Natural killer cell (primary cell): Measurements from ENCODE around the gene BCAP29. TPM values are rescaled to one million over a fixed set of nuclear protein-coding genes. Genes with fewer than 3 reads are reported as not detected.

Experiments
- ATAC-seq, 3 donors: fragments of 150-1000 bp in 2 of 3; fragments of 200-7000 bp in 1 of 3; cut with Tn5 transposase; 1 replicate in 1 of 3; 2 replicates in 2 of 3; pipeline ENCODE4 v1.10.0; 2021; ENCODE audit warnings: mild to moderate bottlenecking in 2 of 3, moderate library complexity in 2 of 3
- DNase-seq, 2 donors: peaks; one replicate each; pipeline versions ENCODE4 v3.0.0 to v3.0.0-alpha.2; 2013 to 2021; ENCODE audit warnings: mixed read lengths in 1 of 2
- H3K27ac ChIP-seq: one replicate; pipeline ENCODE4 v1.5.1; 2013; ENCODE audit warnings: mild to moderate bottlenecking, low read length
- H3K27me3 ChIP-seq: one replicate; pipeline ENCODE4 v1.6.1; 2013; ENCODE audit warnings: low read length; ENCODE audit not compliant: control insufficient read depth, insufficient read depth
- H3K36me3 ChIP-seq: one replicate; pipeline ENCODE4 v1.6.1; 2013; ENCODE audit warnings: low read length; ENCODE audit not compliant: control insufficient read depth, insufficient read depth
- H3K4me1 ChIP-seq: one replicate; pipeline ENCODE4 v1.6.1; 2013; ENCODE audit warnings: low read length; ENCODE audit not compliant: control insufficient read depth, insufficient read depth
- H3K4me3 ChIP-seq: one replicate; pipeline ENCODE4 v1.5.1; 2013; ENCODE audit warnings: low read length
- H3K9me3 ChIP-seq: one replicate; pipeline ENCODE4 v1.6.1; 2013; ENCODE audit warnings: low read length; ENCODE audit not compliant: control insufficient read depth, insufficient read depth
- H3K27ac Mint-ChIP-seq, 2 donors: one replicate each; pipeline ENCODE4 v1.8.0; 2022; ENCODE audit warnings: mild to moderate bottlenecking in 2 of 2, mixed read lengths in 2 of 2, moderate library complexity in 1 of 2
- H3K27me3 Mint-ChIP-seq, 2 donors: one replicate each; pipeline ENCODE4 v1.8.0; 2022; ENCODE audit warnings: low read depth in 2 of 2, mixed read lengths in 2 of 2
- H3K36me3 Mint-ChIP-seq: one replicate; pipeline ENCODE4 v1.8.0; 2022; ENCODE audit warnings: mixed read lengths
- H3K4me1 Mint-ChIP-seq, 2 donors: one replicate each; pipeline ENCODE4 v1.8.0; 2022; ENCODE audit warnings: mixed read lengths in 2 of 2
- H3K4me3 Mint-ChIP-seq: one replicate; pipeline ENCODE4 v1.8.0; 2022; ENCODE audit warnings: mild to moderate bottlenecking, moderate library complexity, mixed read lengths
- H3K9me3 Mint-ChIP-seq, 2 donors: one replicate each; pipeline ENCODE4 v1.8.0; 2022; ENCODE audit warnings: mixed read lengths in 2 of 2
- CTCF ChIP-seq: fragments of 200-600 bp; IDR thresholded peaks from one replicate; pipeline ENCODE4 v1.8.0; 2022; ENCODE audit warnings: antibody characterized with exemption
- WGBS: methylation state at CpG from one replicate; pipeline ENCODE4 v1.1.7; 2013; ENCODE audit warnings: missing lambda C conversion rate; ENCODE audit not compliant: insufficient coverage; 5-methylcytosine and 5-hydroxymethylcytosine counted together
- intact Hi-C: fragments of 100-400 bp; cut with micrococcal nuclease; formaldehyde crosslinking; loops from one replicate; pipeline ENCODE4 v1.14.2; 2022
- total RNA-seq, 4 donors: library from RNA; stranded (reverse); fragments of 120-200 nt in 1 of 4; gene quantifications; one replicate each; pipeline versions ENCODE4 v1.2.3 to v1.2.4, GENCODE V29; 2013 to 2022

The BCAP29 gene
- total RNA-seq, 3 donors from 2014 or later (not counting 1 experiment from before 2014, with no cell fraction given) = 22.1 to 33.3 (median 27.1) TPM

GRCh38 chr7:107551936-107552335, 28.1 kb upstream of the BCAP29 start:
- H3K9me3 Mint-ChIP-seq = no peaks in the 10 kb centered on the region
- H3K36me3 Mint-ChIP-seq = peaks cover 6% of the 10 kb centered on the region
- H3K4me1 Mint-ChIP-seq = peaks cover 15 to 26% of the 10 kb centered on the region in 2 donors
- no peaks in the 10 kb centered on the region for H3K4me1 ChIP-seq
- no peaks in the 10 kb centered on the region for H3K27me3 Mint-ChIP-seq
- no peak for ATAC-seq
- 87% methylated on average over 1 of the region's 1 CpG for WGBS
- TF ChIP-seq CTCF = no peak
- no peak overlapping the region for H3K4me3 ChIP-seq
- H3K36me3 ChIP-seq = peaks cover 46% of the 10 kb centered on the region
- intact Hi-C loops = no loop called here
- DNase-seq = no peak
- H3K9me3 ChIP-seq = no peaks in the 10 kb centered on the region
- H3K4me3 Mint-ChIP-seq = no peak overlapping the region
- no peaks in the 10 kb centered on the region for H3K27me3 ChIP-seq
- no peak overlapping the region for H3K27ac Mint-ChIP-seq
- no peak overlapping the region for H3K27ac ChIP-seq

- Mint-ChIP-seq H3K4me3 (no peak overlapping the region), H3K4me1 (peaks cover 23 to 39% of the 10 kb centered on the region in 2 donors), H3K9me3 (no peaks in the 10 kb centered on the region), H3K27me3 (no peaks in the 10 kb centered on the region), H3K36me3 (no peaks in the 10 kb centered on the region), H3K27ac (no peak overlapping the region)
- H3K36me3 ChIP-seq = peaks cover 47% of the 10 kb centered on the region
- WGBS = 92% methylated on average over 2 of the region's 3 CpGs
- no peak overlapping the region for H3K4me3 ChIP-seq
- H3K27ac ChIP-seq = no peak overlapping the region
- no peaks in the 10 kb centered on the region for H3K27me3 ChIP-seq
- H3K4me1 ChIP-seq = peaks cover 3% of the 10 kb centered on the region
- intact Hi-C loops = no loop called here
- H3K9me3 ChIP-seq = no peaks in the 10 kb centered on the region
- ATAC-seq (no peak), DNase-seq (no peak)
- TF ChIP-seq CTCF = no peak
Measured at GRCh38 chr7:107555893-107556292, 24.2 kb upstream of the BCAP29 start.

GRCh38 chr7:107559864-107560263, 20.2 kb upstream of the BCAP29 start:
- H3K36me3 ChIP-seq = peaks cover 25% of the 10 kb centered on the region
- H3K27me3 ChIP-seq = no peaks in the 10 kb centered on the region
- H3K4me3 Mint-ChIP-seq = no peak overlapping the region
- no peak overlapping the region for H3K4me3 ChIP-seq
- no peaks in the 10 kb centered on the region for H3K27me3 Mint-ChIP-seq
- H3K36me3 Mint-ChIP-seq = no peaks in the 10 kb centered on the region
- intact Hi-C loops = no loop called here
- peak overlapping the region; percentile 72 for H3K27ac ChIP-seq
- H3K4me1 Mint-ChIP-seq = peaks cover 52 to 55% of the 10 kb centered on the region in 2 donors
- no peak for DNase-seq
- no peaks in the 10 kb centered on the region for H3K9me3 Mint-ChIP-seq
- peaks cover 15% of the 10 kb centered on the region for H3K4me1 ChIP-seq
- no peak for ATAC-seq
- no peak for TF ChIP-seq CTCF
- H3K9me3 ChIP-seq = no peaks in the 10 kb centered on the region
- 77% methylated on average over 2 of the region's 2 CpGs for WGBS
- peak overlapping the region; percentile 71 to 87 for H3K27ac Mint-ChIP-seq

- no peaks in the 10 kb centered on the region for H3K9me3 ChIP-seq
- Mint-ChIP-seq H3K9me3 (no peaks in the 10 kb centered on the region), H3K27ac (peak overlapping the region; percentile 71 to 87), H3K4me1 (peaks cover 51 to 55% of the 10 kb centered on the region in 2 donors), H3K4me3 (peak overlapping the region; percentile 70), H3K27me3 (no peaks in the 10 kb centered on the region), H3K36me3 (no peaks in the 10 kb centered on the region)
- ATAC-seq (no peak), DNase-seq (peak in 1 of 2 donors; percentile 83)
- WGBS = 53% methylated on average over 6 of the region's 6 CpGs
- H3K27me3 ChIP-seq = no peaks in the 10 kb centered on the region
- peaks cover 16% of the 10 kb centered on the region for H3K36me3 ChIP-seq
- intact Hi-C loops = no loop called here
- no peak for TF ChIP-seq CTCF
- H3K4me3 ChIP-seq = no peak overlapping the region
- H3K4me1 ChIP-seq = peaks cover 15% of the 10 kb centered on the region
- peak overlapping the region; percentile 72 for H3K27ac ChIP-seq
Measured at GRCh38 chr7:107560898-107561516, 19.0 kb upstream of the BCAP29 start.
